Neuronal stem cell (in vitro differentiated cells): Measurements from ENCODE around the gene ADPRHL1.

ENCODE experiments used
- DNase-seq: peaks from one replicate; pipeline ENCODE4 v3.0.0-alpha.2; 2013; ENCODE audit warnings: low spot score
- H2AFZ ChIP-seq: one replicate; pipeline ENCODE4 v1.6.1; 2013; ENCODE audit warnings: mild to moderate bottlenecking, low read length, inconsistent platforms
- H2AK5ac ChIP-seq: 2 replicates; pipeline ENCODE4 v1.6.1; 2013; ENCODE audit warnings: low read depth, mild to moderate bottlenecking, inconsistent platforms, low read length, moderate library complexity, mixed read lengths
- H2BK120ac ChIP-seq: 2 replicates; pipeline ENCODE4 v1.6.1; 2013; ENCODE audit warnings: low read depth, mild to moderate bottlenecking, inconsistent platforms, low read length, moderate library complexity, mixed read lengths
- H2BK12ac ChIP-seq: one replicate; pipeline ENCODE4 v1.6.1; 2013; ENCODE audit warnings: low read length, inconsistent platforms
- H2BK15ac ChIP-seq: 2 replicates; pipeline ENCODE4 v1.6.1; 2013; ENCODE audit warnings: mild to moderate bottlenecking, low read length, inconsistent platforms, mixed read lengths
- H2BK5ac ChIP-seq: one replicate; pipeline ENCODE4 v1.6.1; 2013; ENCODE audit warnings: inconsistent platforms, mild to moderate bottlenecking, low read length, moderate library complexity
- H3K14ac ChIP-seq: one replicate; pipeline ENCODE4 v1.6.1; 2013; ENCODE audit warnings: low read length, inconsistent platforms
- H3K18ac ChIP-seq: 2 replicates; pipeline ENCODE4 v1.6.1; 2013; ENCODE audit warnings: low read length, inconsistent platforms
- H3K23ac ChIP-seq: 2 replicates; pipeline ENCODE4 v1.6.1; 2013; ENCODE audit warnings: low read depth, mild to moderate bottlenecking, mixed read lengths, low read length, inconsistent platforms; ENCODE audit not compliant: poor library complexity
- H3K27ac ChIP-seq: replicated peaks from 3 replicates; pipeline ENCODE4 v1.5.1; 2013; ENCODE audit warnings: low read length, inconsistent platforms
- H3K27me3 ChIP-seq, 3 experiments: 2 replicates each; pipeline ENCODE4 v1.6.1; 2013; ENCODE audit warnings: low read length in 3 of 3, mild to moderate bottlenecking in 2 of 3, inconsistent platforms in 1 of 3, low read depth in 1 of 3, mixed read lengths in 1 of 3, moderate library complexity in 1 of 3; ENCODE audit not compliant: control insufficient read depth in 3 of 3, insufficient read depth in 3 of 3
- H3K36me3 ChIP-seq, 2 donors: replicated peaks in 1 of 2; 2 replicates each; pipeline ENCODE4 v1.6.1; 2013; ENCODE audit warnings: low read length in 2 of 2; ENCODE audit not compliant: control insufficient read depth in 2 of 2, insufficient read depth in 2 of 2
- H3K4ac ChIP-seq: 2 replicates; pipeline ENCODE4 v1.6.1; 2013; ENCODE audit warnings: inconsistent platforms, mild to moderate bottlenecking, low read length, moderate library complexity
- H3K4me1 ChIP-seq, 2 donors: 1 replicate in 1 of 2; 2 replicates in 1 of 2; pipeline ENCODE4 v1.6.1; 2013; ENCODE audit warnings: low read length in 2 of 2, low read depth in 1 of 2; ENCODE audit not compliant: control insufficient read depth in 2 of 2, insufficient read depth in 1 of 2
- H3K4me2 ChIP-seq: one replicate; pipeline ENCODE4 v1.6.1; 2013; ENCODE audit warnings: mild to moderate bottlenecking, low read length, inconsistent platforms; ENCODE audit not compliant: insufficient read depth, poor library complexity, severe bottlenecking
- H3K4me3 ChIP-seq, 2 donors: 2 replicates each; pipeline ENCODE4 v1.5.1; 2013; ENCODE audit warnings: low read length in 2 of 2, mild to moderate bottlenecking in 2 of 2, inconsistent platforms in 1 of 2, moderate library complexity in 1 of 2
- H3K79me1 ChIP-seq: one replicate; pipeline ENCODE4 v1.6.1; 2013; ENCODE audit warnings: low read depth, mild to moderate bottlenecking, inconsistent platforms, low read length, moderate library complexity
- H3K9ac ChIP-seq: one replicate; pipeline ENCODE4 v1.6.1; 2013; ENCODE audit warnings: mild to moderate bottlenecking, low read depth, low read length, inconsistent platforms; ENCODE audit not compliant: poor library complexity
- H3K9me3 ChIP-seq, 2 donors: replicated peaks in 1 of 2; 2 replicates each; pipeline versions ENCODE3 to v1.6.1; 2013; ENCODE audit warnings: low read length in 2 of 2, mild to moderate bottlenecking in 2 of 2, inconsistent platforms in 1 of 2, low read depth in 1 of 2, mixed read lengths in 1 of 2, moderate library complexity in 1 of 2; ENCODE audit not compliant: control insufficient read depth in 2 of 2, insufficient read depth in 1 of 2
- H4K8ac ChIP-seq: one replicate; pipeline ENCODE4 v1.6.1; 2013; ENCODE audit warnings: low read depth, mild to moderate bottlenecking, inconsistent platforms, low read length, moderate library complexity
- H4K91ac ChIP-seq: one replicate; pipeline ENCODE4 v1.6.1; 2013; ENCODE audit warnings: low read length, low read depth, mild to moderate bottlenecking, inconsistent platforms; ENCODE audit not compliant: poor library complexity
- WGBS, 2 donors: extraction: QIAGEN DNeasy Blood & Tissue Kit; methylation state at CpG; one replicate each; pipeline ENCODE4 v1.1.7; 2013; ENCODE audit warnings: missing lambda C conversion rate in 2 of 2, mixed read lengths in 1 of 2; ENCODE audit not compliant: insufficient read length in 2 of 2, insufficient replicate concordance in 1 of 2; ENCODE audit errors: extremely low coverage in 2 of 2; 5-methylcytosine and 5-hydroxymethylcytosine counted together

The ADPRHL1 gene

GRCh38 chr13:113470073-113470472 lies 16.8 kb upstream of the ADPRHL1 start:
- no peaks in the 10 kb centered on the region for H3K79me1 ChIP-seq
- H3K9ac ChIP-seq = no peak overlapping the region

DNA sequence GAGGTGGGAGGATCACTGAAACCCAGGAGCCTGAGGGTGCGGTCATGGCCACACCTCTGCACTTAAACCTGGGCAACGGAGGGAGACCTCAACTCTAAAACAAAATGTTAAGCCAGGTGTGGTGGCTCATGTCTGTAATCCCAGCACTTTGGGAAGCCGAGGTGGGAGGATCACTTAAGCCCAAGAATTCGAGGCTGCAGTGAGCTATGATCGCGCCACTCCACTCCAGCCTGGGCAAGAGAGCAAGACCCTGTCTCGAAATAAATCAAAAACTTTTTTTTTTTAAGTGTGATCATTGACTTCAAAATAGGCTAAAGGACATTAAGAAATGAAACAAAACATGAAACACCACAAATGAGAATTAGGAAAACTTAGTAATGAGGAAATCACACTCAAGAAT lies 16.3 kb upstream of the ADPRHL1 start:
- H2BK5ac ChIP-seq = peak overlapping the region; percentile 79
- no peak overlapping the region for H3K4me2 ChIP-seq
- H3K9ac ChIP-seq = no peak overlapping the region
- no peak overlapping the region for H4K91ac ChIP-seq
- peak overlapping the region; percentile 20 for H2BK15ac ChIP-seq
- H3K36me3 ChIP-seq = peaks cover 8 to 74% of the 10 kb centered on the region in 2 donors
- no peak overlapping the region for H3K4me3 ChIP-seq
- no peak overlapping the region for H4K8ac ChIP-seq
- H3K23ac ChIP-seq = no peak overlapping the region
- H3K18ac ChIP-seq = peak overlapping the region; percentile 67
- no peak overlapping the region for H3K14ac ChIP-seq
- no peaks in the 10 kb centered on the region for H3K27me3 ChIP-seq
- no peak overlapping the region for H2AFZ ChIP-seq
- H3K79me1 ChIP-seq = no peaks in the 10 kb centered on the region
- no CpG with 5 or more reads among the region's 7 CpGs for WGBS, 2 donors
- no peak overlapping the region for H2BK120ac ChIP-seq
- H3K9me3 ChIP-seq = no peaks in the 10 kb centered on the region
- H3K4me1 ChIP-seq = peaks cover 10 to 11% of the 10 kb centered on the region in 2 donors
- H2AK5ac ChIP-seq = peak overlapping the region; percentile 92
- no peak overlapping the region for H2BK12ac ChIP-seq
- H3K27ac ChIP-seq = peak overlapping the region; percentile 91
- no peak for DNase-seq
- H3K4ac ChIP-seq = no peak overlapping the region

More at GRCh38 chr13:113470073-113470472, 16.8 kb upstream of the ADPRHL1 start:
- Histone ChIP-seq H3K14ac (no peak overlapping the region), H2AK5ac (peak overlapping the region; percentile 10), H3K4me2 (no peak overlapping the region), H3K23ac (no peak overlapping the region), H4K91ac (no peak overlapping the region), H4K8ac (no peak overlapping the region), H2BK120ac (no peak overlapping the region), H3K4ac (no peak overlapping the region), H3K4me3 (no peak overlapping the region), H3K27ac (no peak overlapping the region), H3K4me1 (peaks cover 10 to 11% of the 10 kb centered on the region in 2 donors), H3K27me3 (no peaks in the 10 kb centered on the region), H2AFZ (no peak overlapping the region), H3K36me3 (peaks cover 10 to 76% of the 10 kb centered on the region in 2 donors), H2BK15ac (no peak overlapping the region), H2BK5ac (no peak overlapping the region), H3K18ac (no peak overlapping the region), H2BK12ac (no peak overlapping the region), H3K9me3 (no peaks in the 10 kb centered on the region)
- no peak for DNase-seq
- WGBS, 2 donors = no CpG with 5 or more reads among the region's 10 CpGs

GRCh38 chr13:113468472-113469201 lies 15.3 kb upstream of the ADPRHL1 start:
- H3K9me3 ChIP-seq = no peaks in the 10 kb centered on the region
- DNase-seq = peak; percentile 35
- no CpG with 5 or more reads among the region's 22 CpGs for WGBS, 2 donors
- H2BK5ac ChIP-seq = peak overlapping the region; percentile 88
- H2AFZ ChIP-seq = peak overlapping the region; percentile 79
- H3K79me1 ChIP-seq = no peaks in the 10 kb centered on the region
- peak overlapping the region; percentile 78 for H3K4ac ChIP-seq
- peak overlapping the region; percentile 55 for H3K9ac ChIP-seq
- peaks cover 10 to 11% of the 10 kb centered on the region in 2 donors for H3K4me1 ChIP-seq
- H3K4me2 ChIP-seq = peak overlapping the region; percentile 48
- no peaks in the 10 kb centered on the region for H3K27me3 ChIP-seq
- peak overlapping the region in 1 of 2 donors; percentile 2 for H3K4me3 ChIP-seq
- H3K18ac ChIP-seq = peak overlapping the region; percentile 97
- no peak overlapping the region for H2BK120ac ChIP-seq
- H4K91ac ChIP-seq = peak overlapping the region; percentile 46
- H3K23ac ChIP-seq = peak overlapping the region; percentile 75
- H3K36me3 ChIP-seq = peaks cover 6 to 74% of the 10 kb centered on the region in 2 donors
- H2BK12ac ChIP-seq = peak overlapping the region; percentile 98
- peak overlapping the region; percentile 78 for H2AK5ac ChIP-seq
- peak overlapping the region; percentile 85 for H3K14ac ChIP-seq
- H4K8ac ChIP-seq = peak overlapping the region; percentile 77
- H3K27ac ChIP-seq = peak overlapping the region; percentile 91
- no peak overlapping the region for H2BK15ac ChIP-seq

DNA sequence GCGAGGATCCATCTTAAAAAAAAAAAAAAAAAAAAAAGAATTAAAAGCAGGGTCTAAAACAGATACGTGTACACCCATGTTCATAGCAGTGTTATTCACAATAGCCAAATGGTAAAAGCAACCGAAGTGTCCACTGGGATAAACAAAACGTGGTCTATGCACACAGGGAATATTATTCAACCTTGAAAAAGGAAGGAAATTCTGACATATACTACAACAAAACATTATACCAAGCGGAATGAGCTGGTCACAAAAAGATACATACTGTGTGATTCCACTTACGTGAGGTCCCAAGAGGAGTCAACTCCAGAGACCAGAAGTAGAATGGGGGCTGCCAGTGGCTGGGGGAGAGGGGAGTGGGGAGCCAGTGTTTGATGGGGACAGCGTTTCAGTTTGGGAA lies 14.7 kb upstream of the ADPRHL1 start:
- H3K27me3 ChIP-seq = no peaks in the 10 kb centered on the region
- no peak overlapping the region for H3K27ac ChIP-seq
- no peak overlapping the region for H3K18ac ChIP-seq
- no peak overlapping the region for H4K91ac ChIP-seq
- no peak overlapping the region for H4K8ac ChIP-seq
- peaks cover 6 to 74% of the 10 kb centered on the region in 2 donors for H3K36me3 ChIP-seq
- no peak overlapping the region for H2BK15ac ChIP-seq
- no peak overlapping the region for H2BK5ac ChIP-seq
- no peak overlapping the region for H3K23ac ChIP-seq
- WGBS, 2 donors = no CpG with 5 or more reads among the region's 7 CpGs
- no peak overlapping the region for H2BK12ac ChIP-seq
- H3K9me3 ChIP-seq = no peaks in the 10 kb centered on the region
- no peak overlapping the region for H2BK120ac ChIP-seq
- H3K79me1 ChIP-seq = no peaks in the 10 kb centered on the region
- H3K4me1 ChIP-seq = peaks cover 10 to 11% of the 10 kb centered on the region in 2 donors
- no peak overlapping the region for H2AFZ ChIP-seq
- no peak overlapping the region for H3K14ac ChIP-seq
- H3K4me3 ChIP-seq = no peak overlapping the region
- no peak overlapping the region for H3K4me2 ChIP-seq
- no peak overlapping the region for H3K9ac ChIP-seq
- no peak for DNase-seq
- no peak overlapping the region for H2AK5ac ChIP-seq
- no peak overlapping the region for H3K4ac ChIP-seq
